ENCODE results near the gene TLNRD1.

The TLNRD1 gene

GRCh38 chr15:81011593-81011992, 10.9 kb downstream of the TLNRD1 start:
- Histone ChIP-seq H3K9me2 (replicated peaks; ENCODE audit: insufficient read depth, low read length) (no peaks in the 10 kb centered on the region), H3K79me2 (ENCODE audit: insufficient read depth, low read length) (peaks cover 15% of the 10 kb centered on the region), H3K4me2 (ENCODE audit: low read depth, low read length, poor library complexity, severe bottlenecking) (no peak overlapping the region), H3F3A (ENCODE audit: insufficient read depth) (no peaks in the 10 kb centered on the region), H2AFZ (ENCODE audit: low read depth, low read length, severe bottlenecking) (no peak overlapping the region), H3K9me3 (ENCODE audit: insufficient read depth, low read length) (no peaks in the 10 kb centered on the region), H3K27me3 (ENCODE audit: low read length) (no peaks in the 10 kb centered on the region), H3K4me3 (ENCODE audit: insufficient read depth, low read length, poor library complexity, severe bottlenecking) (no peak overlapping the region), H3K36me3 (ENCODE audit: low read length) (no peaks in the 10 kb centered on the region), H3K9ac (ENCODE audit: low read length) (no peak overlapping the region), H4K20me1 (ENCODE audit: low read depth, low read length) (no peaks in the 10 kb centered on the region), H3K27ac (ENCODE audit: low read depth, low read length) (no peak overlapping the region)
- no peak for TF ChIP-seq CTCF (IDR thresholded peaks at IDR 0.05; ENCODE audit: insufficient read depth, low read length, poor library complexity, severe bottlenecking)
- TF ChIP-seq EZH2phosphoT487 (conservative IDR thresholded peaks at IDR 0.05; ENCODE audit: low read length) = no peak

- Histone ChIP-seq H4K20me1 (ENCODE audit: low read depth, low read length) (no peaks in the 10 kb centered on the region), H3F3A (ENCODE audit: insufficient read depth) (no peaks in the 10 kb centered on the region), H3K9me2 (replicated peaks; ENCODE audit: insufficient read depth, low read length) (no peaks in the 10 kb centered on the region), H2AFZ (ENCODE audit: low read depth, low read length, severe bottlenecking) (no peak overlapping the region), H3K9ac (ENCODE audit: low read length) (no peak overlapping the region), H3K27me3 (ENCODE audit: low read length) (no peaks in the 10 kb centered on the region), H3K9me3 (ENCODE audit: insufficient read depth, low read length) (no peaks in the 10 kb centered on the region), H3K27ac (ENCODE audit: low read depth, low read length) (no peak overlapping the region), H3K4me3 (ENCODE audit: insufficient read depth, low read length, poor library complexity, severe bottlenecking) (no peak overlapping the region), H3K4me2 (ENCODE audit: low read depth, low read length, poor library complexity, severe bottlenecking) (no peak overlapping the region), H3K36me3 (ENCODE audit: low read length) (no peaks in the 10 kb centered on the region), H3K79me2 (ENCODE audit: insufficient read depth, low read length) (peaks cover 6% of the 10 kb centered on the region; the same call in 1 of the 2 replicates)
- no peak for TF ChIP-seq EZH2phosphoT487 (conservative IDR thresholded peaks at IDR 0.05; ENCODE audit: low read length)
- no peak for TF ChIP-seq CTCF (IDR thresholded peaks at IDR 0.05; ENCODE audit: insufficient read depth, low read length, poor library complexity, severe bottlenecking)
These were observed 11.9 kb downstream of the TLNRD1 start for GRCh38 chr15:81012588-81012987.

- H3K9me3 ChIP-seq (ENCODE audit: insufficient read depth, low read length) = no peaks in the 10 kb centered on the region
- no peak overlapping the region for H3K27ac ChIP-seq (ENCODE audit: low read depth, low read length)
- no peaks in the 10 kb centered on the region for H4K20me1 ChIP-seq (ENCODE audit: low read depth, low read length)
- no peaks in the 10 kb centered on the region for H3K9me2 ChIP-seq (replicated peaks; ENCODE audit: insufficient read depth, low read length)
- TF ChIP-seq EZH2phosphoT487 (conservative IDR thresholded peaks at IDR 0.05; ENCODE audit: low read length) (no peak), CTCF (IDR thresholded peaks at IDR 0.05; ENCODE audit: insufficient read depth, low read length, poor library complexity, severe bottlenecking) (no peak)
- no peaks in the 10 kb centered on the region for H3F3A ChIP-seq (ENCODE audit: insufficient read depth)
- H2AFZ ChIP-seq (ENCODE audit: low read depth, low read length, severe bottlenecking) = no peak overlapping the region
- H3K27me3 ChIP-seq (ENCODE audit: low read length) = no peaks in the 10 kb centered on the region
- no peak overlapping the region for H3K4me3 ChIP-seq (ENCODE audit: insufficient read depth, low read length, poor library complexity, severe bottlenecking)
- no peak overlapping the region for H3K4me2 ChIP-seq (ENCODE audit: low read depth, low read length, poor library complexity, severe bottlenecking)
- H3K79me2 ChIP-seq (ENCODE audit: insufficient read depth, low read length) = no peaks in the 10 kb centered on the region
- H3K36me3 ChIP-seq (ENCODE audit: low read length) = no peaks in the 10 kb centered on the region
- H3K9ac ChIP-seq (ENCODE audit: low read length) = no peak overlapping the region
These were observed 12.7 kb downstream of the TLNRD1 start for GRCh38 chr15:81013396-81013929.
